ENCODE results near the gene SLC16A2.

Gene SLC16A2

DNA sequence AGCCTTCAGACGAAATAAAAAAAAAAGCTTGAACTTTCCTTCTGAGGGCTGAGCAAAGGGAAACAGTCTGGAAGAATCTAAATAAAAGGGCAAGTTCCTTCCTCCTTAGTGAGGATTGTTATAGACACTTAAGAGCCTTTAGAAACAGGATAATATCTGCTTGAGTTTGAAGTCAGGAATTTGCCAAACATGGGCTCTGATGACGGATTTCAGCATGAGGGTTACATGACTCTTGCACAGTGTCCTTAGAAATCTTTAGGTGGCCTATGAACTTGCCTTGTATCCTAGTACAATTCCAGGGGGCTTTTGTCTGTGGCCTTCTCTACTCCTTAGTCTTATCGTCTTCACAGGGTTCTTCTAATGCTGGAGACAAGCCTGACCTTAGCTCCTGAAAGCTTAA is 99.0 kb downstream of the SLC16A2 start:
- no peak overlapping the region for H3K4me3 ChIP-seq (ENCODE audit: low read depth, low read length)
- no peak for TF ChIP-seq CTCF (IDR thresholded peaks at IDR 0.05; ENCODE audit: low read depth, low read length)
- TF ChIP-seq MYC (IDR thresholded peaks at IDR 0.05; ENCODE audit: low read depth, low read length), result no peak
- TF ChIP-seq POLR2A (IDR thresholded peaks at IDR 0.05; ENCODE audit: extremely low read depth, insufficient read length), result no peak
- no peak for TF ChIP-seq MAX (IDR thresholded peaks at IDR 0.05; ENCODE audit: low read depth, low read length)
- DNase-seq (ENCODE audit: low read depth), result no peak

GRCh38 chrX:74520896-74521295 is 99.6 kb downstream of the SLC16A2 start:
- DNase-seq (ENCODE audit: low read depth), result no peak
- no peak overlapping the region for H3K4me3 ChIP-seq (ENCODE audit: low read depth, low read length)
- no peak for TF ChIP-seq MAX (IDR thresholded peaks at IDR 0.05; ENCODE audit: low read depth, low read length)

GRCh38 chrX:74521961-74522751 is 100.9 kb downstream of the SLC16A2 start:
- no peak overlapping the region for H3K4me3 ChIP-seq (ENCODE audit: low read depth, low read length)
- no peak for DNase-seq (ENCODE audit: low read depth)
- TF ChIP-seq POLR2A (IDR thresholded peaks at IDR 0.05; ENCODE audit: extremely low read depth, insufficient read length) (no peak), MYC (IDR thresholded peaks at IDR 0.05; ENCODE audit: low read depth, low read length) (no peak), CTCF (IDR thresholded peaks at IDR 0.05; ENCODE audit: low read depth, low read length) (no peak), MAX (IDR thresholded peaks at IDR 0.05; ENCODE audit: low read depth, low read length) (no peak)

DNA sequence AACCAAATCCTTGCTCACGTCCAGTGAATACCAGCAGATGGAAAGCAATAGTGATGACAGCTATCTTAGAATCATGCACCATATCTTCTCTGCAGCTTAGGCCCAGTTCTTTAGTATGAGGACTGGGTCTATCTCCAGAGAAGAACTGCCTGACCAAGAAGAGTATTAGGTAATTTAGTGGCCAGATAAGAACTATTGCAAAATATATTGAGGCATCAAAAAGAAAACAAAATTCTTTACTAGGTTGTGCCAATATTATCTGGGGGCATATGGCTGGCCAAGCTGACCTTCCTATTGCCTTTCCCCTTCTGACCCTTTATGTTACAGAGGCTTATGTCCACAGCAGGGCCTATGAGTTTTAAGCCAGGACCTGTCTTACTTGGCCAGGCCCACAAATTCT is 101.9 kb downstream of the SLC16A2 start:
- H3K4me3 ChIP-seq (ENCODE audit: low read depth, low read length), result no peak overlapping the region
- DNase-seq (ENCODE audit: low read depth), result no peak
- TF ChIP-seq MAX (IDR thresholded peaks at IDR 0.05; ENCODE audit: low read depth, low read length) (no peak), CTCF (IDR thresholded peaks at IDR 0.05; ENCODE audit: low read depth, low read length) (no peak), MYC (IDR thresholded peaks at IDR 0.05; ENCODE audit: low read depth, low read length) (no peak), POLR2A (IDR thresholded peaks at IDR 0.05; ENCODE audit: extremely low read depth, insufficient read length) (no peak)

GRCh38 chrX:74523870-74524735 is 102.8 kb downstream of the SLC16A2 start:
- TF ChIP-seq POLR2A (IDR thresholded peaks at IDR 0.05; ENCODE audit: extremely low read depth, insufficient read length) (no peak), CTCF (IDR thresholded peaks at IDR 0.05; ENCODE audit: low read depth, low read length) (no peak), MYC (IDR thresholded peaks at IDR 0.05; ENCODE audit: low read depth, low read length) (no peak), MAX (IDR thresholded peaks at IDR 0.05; ENCODE audit: low read depth, low read length) (no peak)
- no peak overlapping the region for H3K4me3 ChIP-seq (ENCODE audit: low read depth, low read length)
- no peak for DNase-seq (ENCODE audit: low read depth)

DNA sequence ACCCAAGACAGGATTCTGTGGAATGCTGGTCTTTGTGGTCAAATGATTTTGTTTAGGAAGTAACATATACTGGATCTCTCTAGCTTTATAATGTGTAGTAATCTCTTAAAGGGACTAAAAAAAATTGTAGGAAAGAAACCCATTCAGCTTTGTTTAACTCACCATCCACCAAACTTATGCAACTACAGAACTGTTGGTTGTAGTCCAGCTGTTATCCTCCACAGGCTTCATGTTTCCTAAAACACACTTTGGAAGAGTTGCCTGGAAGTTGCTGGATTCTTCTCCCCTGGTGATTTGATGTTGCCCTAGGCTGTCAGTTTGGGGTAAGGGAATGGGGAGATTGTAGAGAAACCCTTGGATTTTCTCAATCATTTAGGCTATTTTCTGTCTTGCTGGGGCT is 103.8 kb downstream of the SLC16A2 start:
- TF ChIP-seq MAX (IDR thresholded peaks at IDR 0.05; ENCODE audit: low read depth, low read length), result no peak
- no peak for TF ChIP-seq MYC (IDR thresholded peaks at IDR 0.05; ENCODE audit: low read depth, low read length)
- no peak for DNase-seq (ENCODE audit: low read depth)
- no peak overlapping the region for H3K4me3 ChIP-seq (ENCODE audit: low read depth, low read length)
